Stimulated activated CD4-positive, alpha-beta T cell treated with anti-CD3 and anti-CD28 coated beads, Interleukin-4, amount 100 ng/mL, for 24 hours (primary cell): Measurements from ENCODE around the gene FAM124B.
"Not testable (repeated sequence)": the region's sequence is repeated elsewhere in the genome, so short reads cannot be mapped to it uniquely, and the experiment has no call there.

Experiments used
- DNase-seq: peaks from one replicate; pipeline ENCODE4 v3.0.0-alpha.2; 2020

The FAM124B gene

DNA sequence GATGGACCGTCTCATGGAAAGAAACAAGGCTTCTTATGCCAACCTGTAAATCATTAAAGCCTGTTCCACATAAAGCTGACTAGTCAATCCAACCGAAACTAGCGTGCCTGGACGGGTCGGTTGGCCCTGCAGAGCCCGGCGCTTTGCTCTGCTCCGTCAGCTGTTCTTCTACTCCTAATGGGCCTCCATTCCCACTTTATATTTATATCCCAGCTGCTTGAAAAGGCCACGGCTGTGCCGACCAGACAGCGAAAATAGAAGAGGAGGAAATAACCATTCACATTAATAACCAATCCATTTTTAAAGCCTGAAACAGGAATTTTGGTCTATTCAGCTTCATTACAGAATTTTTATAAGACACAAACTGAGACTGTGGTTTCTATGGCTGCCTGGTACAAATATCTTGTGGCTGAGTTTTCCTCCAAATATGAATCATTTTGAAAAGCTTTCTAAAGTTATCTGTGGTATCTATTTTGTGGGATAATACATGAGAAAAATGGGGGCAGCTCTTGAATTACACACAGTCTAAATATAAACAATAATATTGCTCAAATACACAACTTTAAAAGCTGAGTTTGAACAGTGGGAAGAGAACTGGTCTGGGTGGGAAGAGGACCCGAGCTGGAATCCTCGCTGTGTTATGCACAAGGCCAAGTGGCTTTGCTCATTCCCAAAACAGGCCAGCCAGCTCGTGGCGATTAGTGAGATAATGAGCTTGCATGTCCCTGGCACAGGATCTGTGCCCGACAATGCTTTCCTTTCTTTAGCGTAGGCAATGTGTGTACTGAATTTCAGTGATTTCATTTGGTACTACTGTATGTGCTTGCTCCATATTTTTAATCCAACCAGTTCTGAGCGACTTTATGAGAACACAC is 10.5 kb upstream of the FAM124B start:
- no peak for DNase-seq

- no peak for DNase-seq
Observed at GRCh38 chr2:224410946-224411561, 9.1 kb upstream of the FAM124B start.

DNA sequence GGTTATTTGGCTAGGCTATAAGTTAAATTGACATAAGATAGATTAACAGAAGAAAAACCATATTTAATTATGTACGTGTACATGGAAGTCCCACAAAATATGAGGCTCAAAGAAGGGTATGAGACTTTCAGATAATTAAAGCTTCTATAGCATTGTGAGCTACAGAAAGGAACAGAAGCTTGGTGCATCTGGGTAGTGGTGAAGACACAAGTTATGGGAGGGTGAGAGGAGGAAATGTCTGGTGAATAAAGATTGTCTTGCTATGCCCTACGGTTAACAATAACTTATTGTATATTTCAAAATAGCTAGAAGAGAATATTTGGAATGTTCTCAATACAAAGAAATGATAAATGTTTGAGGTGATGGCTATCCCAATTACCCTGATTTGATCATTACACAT is 6.8 kb upstream of the FAM124B start:
- no peak for DNase-seq

GRCh38 chr2:224407241-224407701 is 5.4 kb upstream of the FAM124B start:
- no peak for DNase-seq

DNA sequence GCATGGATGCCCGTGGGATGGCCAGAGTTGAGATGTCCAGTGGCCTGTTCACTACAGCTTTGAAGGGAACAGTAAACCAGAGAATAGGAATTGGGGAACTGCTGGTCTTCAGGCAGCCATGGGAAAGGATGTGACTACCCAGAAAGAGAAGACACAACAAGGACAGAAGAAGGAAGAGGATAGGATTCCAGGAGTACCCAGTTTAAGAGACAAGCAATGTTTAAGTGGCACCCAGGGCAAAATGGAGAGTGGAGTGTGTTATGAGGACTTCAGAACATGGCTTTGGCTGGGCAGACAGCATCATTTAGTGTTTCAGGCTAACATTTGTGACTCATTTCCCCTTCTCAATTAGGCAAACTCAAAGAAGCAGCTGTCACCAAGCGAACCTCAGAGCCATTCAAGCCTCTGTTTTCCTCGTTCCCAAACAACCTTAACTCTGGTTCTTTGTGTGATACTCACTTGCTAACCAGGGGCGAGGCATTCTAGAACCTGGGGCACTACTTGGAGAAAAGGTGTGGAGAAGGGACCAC is 4.0 kb upstream of the FAM124B start:
- no peak for DNase-seq

DNA sequence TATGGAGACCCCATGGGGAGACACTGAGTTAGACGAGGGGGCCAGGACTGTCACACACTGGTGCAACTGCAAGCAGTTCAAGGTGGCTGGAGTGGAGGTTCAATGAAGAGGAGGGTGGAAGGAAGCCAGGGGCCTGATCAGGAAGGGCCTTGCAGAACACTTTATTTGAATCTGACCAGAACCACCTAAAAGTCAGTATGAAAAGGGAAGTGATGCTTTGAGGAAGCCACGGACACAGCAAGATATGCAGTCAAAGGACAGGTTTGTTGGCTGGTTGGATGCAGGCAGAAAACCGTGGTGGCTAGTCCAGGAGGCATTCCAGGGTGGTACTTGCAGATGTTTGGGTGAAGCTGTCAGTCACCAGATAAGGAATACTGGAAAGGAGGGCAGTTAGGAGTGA is 3.5 kb upstream of the FAM124B start:
- DNase-seq, result no peak

DNA sequence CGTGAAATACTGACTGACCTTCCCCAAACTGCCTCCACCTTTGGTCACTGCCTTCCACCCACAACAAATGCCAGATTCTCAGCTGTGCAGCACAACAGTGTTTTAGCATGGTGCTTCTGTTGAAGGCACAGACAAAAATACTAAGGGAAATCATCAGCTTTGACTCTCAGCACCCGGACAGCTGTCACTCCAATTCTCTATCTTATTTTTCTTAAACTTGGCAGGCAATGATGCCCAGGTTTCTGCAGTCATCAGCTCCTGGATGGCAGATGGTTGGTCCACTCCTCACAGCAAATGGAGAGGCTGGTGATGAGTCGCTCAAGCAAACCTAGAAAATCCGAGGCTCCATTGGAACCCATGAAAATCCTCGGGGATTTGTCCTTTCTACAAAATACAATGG is 2.9 kb upstream of the FAM124B start:
- DNase-seq, result no peak

DNA sequence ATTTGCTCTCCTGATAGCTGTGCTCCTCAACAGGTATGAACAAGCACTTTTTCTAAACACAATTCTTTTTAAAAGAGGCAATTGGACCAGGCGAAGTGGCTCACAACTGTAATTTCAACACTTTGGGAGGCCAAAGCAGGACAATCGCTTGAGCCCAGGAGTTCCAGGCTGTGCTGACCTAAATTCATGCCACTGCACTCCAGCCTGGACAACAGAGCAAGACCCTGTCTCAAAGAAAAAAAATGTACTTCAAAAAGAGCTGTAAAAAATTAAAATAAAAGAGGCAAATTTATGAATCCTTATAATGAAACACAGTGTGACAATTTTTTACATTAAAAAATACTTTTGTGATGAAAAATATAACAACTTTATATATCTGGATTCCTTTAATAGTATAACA is 1.8 kb upstream of the FAM124B start:
- DNase-seq, result no peak

DNA sequence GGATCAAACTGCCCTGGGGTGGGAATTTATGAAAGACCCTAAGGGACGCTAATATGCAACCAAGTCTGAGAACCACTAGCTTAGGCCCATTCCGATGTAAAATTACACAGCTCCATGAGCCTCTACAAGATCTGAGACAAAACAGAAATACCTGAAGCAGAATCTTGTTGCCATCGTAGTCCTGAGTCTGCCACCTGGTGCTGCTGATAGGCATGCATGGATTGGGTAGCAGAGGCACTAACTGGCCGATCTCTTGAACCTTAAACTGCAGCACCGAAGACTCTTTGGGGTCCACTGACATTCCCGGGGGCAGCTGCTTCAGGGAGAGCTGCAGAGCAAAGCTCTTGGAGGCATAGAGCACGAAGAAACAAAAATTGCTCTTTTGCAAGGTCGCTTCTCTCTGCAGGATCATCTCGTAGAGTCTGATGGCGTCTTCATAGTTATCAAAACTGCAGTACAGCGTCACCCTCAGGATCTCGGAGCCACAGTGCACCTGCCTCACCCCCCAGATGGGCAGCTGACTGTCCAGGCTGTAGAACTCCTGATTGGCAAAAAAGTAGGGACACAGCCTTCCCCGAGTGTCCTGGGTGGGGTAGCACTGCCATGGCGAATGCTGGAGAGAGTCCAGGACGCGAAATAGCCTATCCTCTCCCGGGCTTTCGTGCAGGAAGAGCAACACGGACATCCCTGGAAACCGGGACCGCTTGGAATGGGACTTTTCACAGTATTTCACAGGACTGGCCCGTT is 848 bp downstream of the FAM124B start:
- no peak for DNase-seq

DNA sequence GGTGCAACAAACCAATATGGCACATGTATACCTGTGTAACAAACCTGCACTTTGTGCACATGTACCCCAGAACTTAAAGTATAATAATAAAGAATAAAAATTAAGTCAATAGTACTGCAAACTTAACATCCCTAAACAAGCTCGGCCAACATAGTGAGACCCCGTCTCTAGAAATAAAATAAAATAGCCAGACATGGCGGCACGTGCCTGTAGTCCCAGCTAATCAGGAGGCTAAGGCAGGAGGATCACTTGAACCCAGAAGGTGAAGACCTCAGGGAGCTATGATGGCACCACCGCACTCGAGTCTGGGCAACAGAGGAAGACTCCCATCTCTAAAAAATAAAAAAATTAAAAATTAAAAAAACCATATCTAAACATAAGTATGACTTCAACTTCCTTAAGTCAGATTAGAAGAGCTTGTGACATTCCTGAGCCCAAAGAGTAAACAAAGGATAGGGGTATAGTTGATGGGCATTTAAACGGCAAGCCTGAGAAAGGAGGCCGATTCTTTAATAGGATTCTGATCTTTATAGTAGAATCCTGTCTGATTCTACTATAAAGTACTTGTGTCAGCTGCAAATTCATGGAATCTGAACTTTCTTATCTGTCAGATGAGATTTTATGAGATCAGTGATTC is 1.6 kb downstream of the FAM124B start:
- no peak for DNase-seq

DNA sequence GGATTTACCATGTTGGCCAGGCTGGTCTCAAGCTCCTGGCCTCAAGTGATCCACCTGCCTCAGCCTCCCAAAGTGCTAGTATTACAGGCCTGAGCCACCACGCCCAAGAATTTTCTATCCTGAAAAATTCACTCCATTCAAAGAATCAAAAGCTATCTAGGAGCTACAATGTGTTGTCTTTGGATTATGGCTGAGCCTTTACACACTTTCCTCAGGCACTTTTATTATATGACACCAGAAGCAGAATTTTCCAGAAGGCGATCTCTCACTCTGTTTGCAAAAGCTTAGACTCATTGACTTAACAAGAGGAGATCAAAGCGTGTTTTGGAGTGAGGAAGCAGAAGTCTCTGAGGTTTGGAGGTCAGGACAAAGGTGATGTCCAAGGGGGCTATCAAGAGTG is 3.6 kb downstream of the FAM124B start:
- no peak for DNase-seq

DNA sequence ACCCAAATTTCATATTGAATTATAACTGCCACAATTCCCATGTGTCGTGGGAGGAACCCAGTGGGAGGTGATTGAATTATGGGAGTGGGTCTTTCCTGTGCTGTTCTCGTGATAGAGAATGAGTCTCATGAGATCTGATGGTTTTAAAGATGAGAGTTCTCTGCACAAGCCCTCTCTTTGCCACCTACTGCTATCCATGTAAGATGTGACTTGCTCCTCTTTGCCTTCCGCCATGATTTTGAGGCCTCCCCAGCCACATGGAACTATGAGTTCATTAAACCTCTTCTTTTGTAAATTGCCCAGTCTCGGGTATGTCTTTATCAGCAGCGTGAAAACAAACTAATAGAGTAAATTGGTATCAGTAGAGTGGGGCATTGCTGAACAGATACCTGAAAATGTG is 4.8 kb downstream of the FAM124B start:
- DNase-seq, result not testable (repeated sequence)

GRCh38 chr2:224395620-224396390 is 6.1 kb downstream of the FAM124B start:
- no peak for DNase-seq

DNA sequence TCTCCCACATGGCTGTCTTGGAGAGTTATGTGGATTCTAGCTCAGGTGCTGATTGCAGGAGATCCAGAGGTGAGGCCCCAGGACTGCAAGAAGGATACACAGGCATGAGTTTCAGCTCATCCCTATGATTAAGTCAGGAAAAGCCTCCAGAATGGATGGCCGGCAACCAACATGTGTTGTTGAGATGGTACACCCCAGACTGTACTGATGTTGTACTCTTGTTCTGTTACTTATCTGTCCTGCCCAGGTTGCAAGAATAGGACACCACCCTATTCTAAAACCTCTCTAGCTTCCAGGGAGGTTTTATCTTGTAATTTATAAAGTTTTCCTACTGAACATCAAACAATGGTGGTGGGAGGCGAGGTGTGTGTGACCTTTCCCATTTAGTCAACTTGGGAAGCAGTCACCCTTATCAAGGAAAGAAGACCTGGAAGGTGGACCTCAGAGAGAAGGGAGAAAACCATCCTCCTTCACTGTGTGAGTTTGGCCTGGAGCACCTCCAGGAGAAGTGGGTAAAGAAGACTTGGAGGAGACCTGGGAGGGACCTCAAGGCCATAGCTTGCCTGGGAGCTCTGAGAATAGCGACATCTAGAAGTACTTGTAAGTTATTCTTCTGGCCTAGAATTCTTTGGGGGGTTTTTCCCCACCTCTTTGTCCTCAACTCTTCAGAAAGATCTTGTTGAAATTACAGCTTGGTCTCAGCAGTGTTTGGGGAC is 8.6 kb downstream of the FAM124B start:
- no peak for DNase-seq

DNA sequence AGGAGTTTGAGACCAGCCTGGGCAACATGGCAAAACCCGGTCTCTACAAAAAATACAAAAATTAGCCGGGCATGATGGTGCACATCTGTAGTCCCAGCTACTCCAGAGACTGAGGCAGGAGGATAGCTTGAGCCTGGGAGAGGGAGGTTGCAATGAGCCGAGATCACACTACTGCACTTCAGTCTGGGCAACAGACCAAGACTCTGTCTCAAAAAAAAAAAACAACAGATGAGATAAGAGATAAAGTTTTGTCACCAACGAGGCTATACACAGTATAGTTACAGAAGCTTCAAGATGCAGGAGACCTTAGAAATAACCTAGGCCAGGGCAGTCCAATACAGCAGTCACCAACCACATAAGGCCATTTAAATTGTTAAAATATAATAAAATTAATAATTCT is 9.4 kb downstream of the FAM124B start:
- no peak for DNase-seq

GRCh38 chr2:224389317-224389716 is 12.6 kb downstream of the FAM124B start:
- DNase-seq, result no peak

- DNase-seq, result no peak
Observed at GRCh38 chr2:224386876-224387275, 15.0 kb downstream of the FAM124B start.

- DNase-seq, result no peak
Observed at GRCh38 chr2:224382973-224383555, 18.8 kb downstream of the FAM124B start.

DNA sequence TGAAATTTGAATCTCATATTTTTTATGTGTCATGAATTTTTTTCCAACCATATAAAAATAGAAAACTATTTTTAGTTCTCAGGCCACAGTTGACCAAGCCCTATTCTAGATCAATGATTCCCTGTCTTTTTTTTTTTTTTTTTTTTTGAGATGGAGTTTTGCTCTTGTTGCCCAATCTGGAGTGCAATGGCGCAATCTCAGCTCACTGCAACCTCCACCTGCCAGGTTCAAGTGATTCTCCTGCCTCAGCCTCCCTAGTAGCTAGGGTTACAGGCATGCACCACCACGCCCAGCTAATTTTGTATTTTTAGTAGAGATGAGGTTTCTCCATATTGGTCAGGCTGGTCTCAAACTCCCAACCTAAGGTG is 19.6 kb downstream of the FAM124B start:
- DNase-seq, result not testable (repeated sequence)

DNA sequence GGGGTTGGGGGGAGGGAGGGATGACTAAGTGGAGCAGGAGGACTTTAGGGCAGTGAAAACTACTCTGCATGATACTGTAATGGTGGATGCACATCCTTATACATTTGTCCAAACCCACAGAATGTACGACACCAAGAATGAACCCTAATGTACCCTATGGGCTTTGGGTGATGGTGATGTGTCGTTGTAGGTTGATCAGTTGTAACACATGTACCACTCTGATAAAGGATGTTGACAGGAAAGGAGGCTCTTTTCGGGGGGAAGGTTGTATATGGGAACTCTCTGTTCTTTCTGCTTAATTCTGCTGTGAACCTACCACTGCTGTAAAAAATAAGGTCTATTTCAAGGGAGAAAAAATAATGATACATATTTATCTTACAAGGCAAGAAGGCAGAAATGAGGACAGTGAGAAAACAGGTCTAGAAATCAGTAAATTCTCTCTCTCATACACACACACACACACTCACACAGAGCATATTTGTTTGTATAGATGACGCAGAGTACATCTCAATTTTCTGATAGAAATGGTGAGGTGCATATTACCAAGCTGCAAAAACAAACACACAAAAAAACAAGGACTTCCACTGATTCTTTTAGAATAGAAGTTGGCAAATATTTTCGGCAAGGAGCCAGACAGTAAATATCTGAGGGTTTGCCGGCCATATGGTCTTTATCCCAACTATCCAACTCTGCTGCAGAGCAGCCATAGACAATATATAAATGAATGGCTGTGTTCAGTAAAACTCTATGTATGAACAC is 20.2 kb downstream of the FAM124B start:
- no peak for DNase-seq
